ENCODE measurements around the gene CCDC68.

Gene CCDC68

DNA sequence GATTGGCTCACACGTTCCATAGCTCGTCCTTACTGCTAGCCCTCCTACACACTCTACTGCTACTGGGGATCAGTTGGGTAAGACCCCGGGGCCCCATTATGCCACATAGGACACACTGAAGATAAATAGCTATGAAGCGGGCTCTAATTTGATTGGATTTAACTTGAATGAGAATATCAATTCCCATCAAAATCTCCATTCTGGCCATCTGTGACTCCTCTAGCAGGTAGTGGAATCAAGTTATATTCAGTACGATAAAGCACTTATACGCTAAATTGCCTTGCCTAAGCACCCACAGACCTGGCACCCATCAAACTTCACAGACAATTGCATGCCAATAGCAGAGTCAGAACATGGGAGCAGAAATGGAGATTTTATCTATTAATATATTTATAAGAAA is 39.8 kb downstream of the CCDC68 start:
- ChIA-PET POLR2A (ENCODE audit: low non-redundant PET) (no interaction called here), CTCF (no interaction called here)
- TF ChIP-seq, protein P1, sequence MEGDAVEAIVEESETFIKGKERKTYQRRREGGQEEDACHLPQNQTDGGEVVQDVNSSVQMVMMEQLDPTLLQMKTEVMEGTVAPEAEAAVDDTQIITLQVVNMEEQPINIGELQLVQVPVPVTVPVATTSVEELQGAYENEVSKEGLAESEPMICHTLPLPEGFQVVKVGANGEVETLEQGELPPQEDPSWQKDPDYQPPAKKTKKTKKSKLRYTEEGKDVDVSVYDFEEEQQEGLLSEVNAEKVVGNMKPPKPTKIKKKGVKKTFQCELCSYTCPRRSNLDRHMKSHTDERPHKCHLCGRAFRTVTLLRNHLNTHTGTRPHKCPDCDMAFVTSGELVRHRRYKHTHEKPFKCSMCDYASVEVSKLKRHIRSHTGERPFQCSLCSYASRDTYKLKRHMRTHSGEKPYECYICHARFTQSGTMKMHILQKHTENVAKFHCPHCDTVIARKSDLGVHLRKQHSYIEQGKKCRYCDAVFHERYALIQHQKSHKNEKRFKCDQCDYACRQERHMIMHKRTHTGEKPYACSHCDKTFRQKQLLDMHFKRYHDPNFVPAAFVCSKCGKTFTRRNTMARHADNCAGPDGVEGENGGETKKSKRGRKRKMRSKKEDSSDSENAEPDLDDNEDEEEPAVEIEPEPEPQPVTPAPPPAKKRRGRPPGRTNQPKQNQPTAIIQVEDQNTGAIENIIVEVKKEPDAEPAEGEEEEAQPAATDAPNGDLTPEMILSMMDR (conservative IDR thresholded peaks at IDR 0.05; ENCODE audit: low read depth): no peak

DNA sequence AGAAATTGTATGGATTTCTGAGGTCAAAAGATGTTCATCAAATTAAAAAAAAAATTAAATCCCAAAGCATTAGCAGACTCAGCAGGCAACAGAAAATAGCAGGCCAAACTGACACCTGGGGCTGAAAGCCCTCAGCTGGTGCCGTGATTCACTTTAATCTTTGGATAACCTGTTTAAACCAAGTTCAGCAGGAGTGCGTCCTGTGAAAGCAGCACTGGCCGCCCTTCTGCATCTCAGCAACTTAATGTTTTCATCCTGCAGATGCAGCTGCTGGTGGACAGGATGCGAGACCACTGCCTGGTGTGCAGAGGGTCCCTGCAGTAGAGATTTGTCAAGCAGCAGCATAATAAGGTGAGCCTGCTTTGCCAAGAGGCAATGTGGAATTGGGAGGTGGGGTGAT is 41.2 kb downstream of the CCDC68 start:
- DNase-seq (ENCODE audit: low spot score): no peak
- H3K27ac ChIP-seq: no peak overlapping the region
- POLR2A ChIA-PET (ENCODE audit: low non-redundant PET): no interaction called here
- TF ChIP-seq, protein P1 (conservative IDR thresholded peaks at IDR 0.05; ENCODE audit: low read depth): no peak
- CTCF ChIA-PET: no interaction called here

More for the DNA sequence above, 39.8 kb downstream of the CCDC68 start:
- DNase-seq (ENCODE audit: low spot score): no peak
- H3K27ac ChIP-seq: no peak overlapping the region

DNA sequence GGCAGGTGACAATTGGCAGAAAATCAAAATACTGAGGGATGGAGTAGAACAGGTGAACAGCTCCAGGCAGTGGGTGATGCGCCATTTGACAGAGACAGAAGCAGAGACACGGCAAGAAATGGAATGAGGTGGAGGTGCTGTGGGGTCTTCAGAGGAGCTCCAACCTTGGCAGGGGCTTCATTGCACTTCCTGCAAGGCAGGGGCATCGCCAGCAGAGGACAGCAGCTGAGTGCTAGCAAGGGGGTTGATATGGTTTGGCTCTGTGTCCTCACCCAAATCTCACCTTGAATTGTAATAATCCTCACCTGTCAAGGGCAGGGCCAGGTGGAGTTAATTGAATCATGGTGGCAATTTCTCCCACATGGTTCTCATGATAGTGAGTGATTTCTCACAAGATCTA is 42.8 kb downstream of the CCDC68 start:
- TF ChIP-seq, protein P1 (conservative IDR thresholded peaks at IDR 0.05; ENCODE audit: low read depth): no peak
- H3K27ac ChIP-seq: no peak overlapping the region
- CTCF ChIA-PET: no interaction called here

DNA sequence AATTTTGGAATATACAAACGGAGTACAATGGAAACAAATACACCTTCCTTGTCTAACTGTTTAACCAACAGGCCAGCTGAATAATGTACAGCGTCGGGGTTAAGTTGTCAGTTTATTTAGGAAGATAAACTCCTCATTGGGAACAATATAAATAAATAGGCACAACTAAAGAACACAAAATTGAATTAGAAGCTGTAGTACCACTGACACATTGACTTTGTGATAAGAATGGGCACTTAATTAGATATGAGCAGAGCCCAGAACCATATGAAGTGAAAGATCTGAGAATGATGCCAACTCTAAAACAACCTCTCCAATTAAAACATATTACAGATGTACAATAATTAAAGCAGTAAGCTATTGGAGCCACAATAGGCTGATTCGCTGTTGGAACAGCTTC is 44.4 kb downstream of the CCDC68 start:
- TF ChIP-seq, protein P1 (conservative IDR thresholded peaks at IDR 0.05; ENCODE audit: low read depth): no peak
- CTCF ChIA-PET: no interaction called here
- DNase-seq (ENCODE audit: low spot score): no peak
- POLR2A ChIA-PET (ENCODE audit: low non-redundant PET): no interaction called here
- H3K27ac ChIP-seq: no peak overlapping the region

More for the DNA sequence above, 42.8 kb downstream of the CCDC68 start:
- DNase-seq (ENCODE audit: low spot score): no peak
- POLR2A ChIA-PET (ENCODE audit: low non-redundant PET): no interaction called here

DNA sequence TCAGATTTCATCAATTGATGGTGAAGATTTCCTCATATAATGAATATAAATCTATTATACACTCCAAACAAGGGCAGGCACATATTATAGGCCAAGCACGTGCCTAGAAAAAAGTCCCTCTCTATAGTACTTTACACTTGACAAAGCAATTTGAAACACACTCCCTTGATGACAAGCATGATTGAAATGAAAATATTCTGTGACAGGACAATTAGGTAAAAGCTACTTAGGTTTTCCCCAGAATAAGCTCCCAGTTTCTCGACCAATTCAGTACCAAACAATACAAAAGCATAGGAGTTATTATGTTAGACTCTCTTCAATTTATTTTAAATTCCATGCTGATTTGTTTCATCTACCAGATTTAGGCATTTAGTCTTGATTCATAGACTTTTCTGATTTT is 47.7 kb downstream of the CCDC68 start:
- ChIA-PET CTCF (no interaction called here), POLR2A (ENCODE audit: low non-redundant PET) (no interaction called here)
- DNase-seq (ENCODE audit: low spot score): no peak
- TF ChIP-seq, protein P1 (conservative IDR thresholded peaks at IDR 0.05; ENCODE audit: low read depth): no peak
- no peak overlapping the region for H3K27ac ChIP-seq

DNA sequence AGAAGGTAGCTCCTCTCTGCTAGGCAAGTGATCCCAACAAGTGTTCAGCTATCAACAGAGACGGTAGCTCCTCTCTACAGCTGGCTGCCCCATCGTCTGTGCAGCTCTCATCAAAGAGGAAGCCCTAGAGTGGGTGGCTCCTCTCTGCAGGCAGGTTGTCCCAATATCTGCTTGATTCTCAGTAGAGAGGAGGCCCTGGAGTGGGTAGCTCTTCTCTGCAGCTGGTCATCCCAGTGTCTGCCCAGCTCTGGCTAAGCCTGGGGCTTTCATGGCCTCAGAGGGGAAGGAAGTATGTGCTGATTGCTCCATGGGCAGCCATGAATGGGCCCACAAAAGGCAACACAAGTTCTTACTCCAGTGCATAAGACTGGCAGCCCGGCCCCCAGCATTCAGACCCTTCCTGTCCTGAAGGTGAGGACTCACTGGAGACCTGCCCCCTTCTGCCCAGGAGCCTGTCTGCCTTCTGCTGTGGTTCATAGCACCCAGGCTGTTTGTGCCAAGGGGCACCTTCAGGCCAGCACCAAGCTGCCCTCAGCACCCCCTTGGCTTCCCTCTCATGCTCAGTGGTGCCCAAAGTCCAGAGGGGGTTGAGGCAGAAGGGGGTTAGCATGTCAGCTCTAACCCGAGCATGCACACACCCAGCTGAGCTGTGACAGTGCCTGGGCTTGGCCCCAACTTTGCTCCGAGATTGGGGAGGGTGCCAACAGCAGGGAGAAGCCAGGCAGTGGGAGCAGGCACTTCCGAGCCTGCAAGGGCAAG is 48.9 kb downstream of the CCDC68 start:
- ChIA-PET CTCF (no interaction called here), POLR2A (ENCODE audit: low non-redundant PET) (no interaction called here)
- H3K27ac ChIP-seq: no peak overlapping the region
- DNase-seq (ENCODE audit: low spot score): no peak
- TF ChIP-seq, protein P1 (conservative IDR thresholded peaks at IDR 0.05; ENCODE audit: low read depth): no peak
